Upper lobe of right lung (tissue), 1 donor: ENCODE data around the gene RAB37. TPM values are rescaled to one million over a fixed set of nuclear protein-coding genes. Genes with fewer than 3 reads are reported as not detected.

ENCODE experiments used
- ATAC-seq: fragments of 200-7000 bp; cut with Tn5 transposase; one replicate; pipeline ENCODE4 v1.9.1; 2020; ENCODE audit warnings: mild to moderate bottlenecking, moderate library complexity
- DNase-seq: peaks from one replicate; pipeline ENCODE4 v3.0.0-alpha.2; 2020
- H3K27ac ChIP-seq: fragments of 200-600 bp; one replicate; pipeline ENCODE4 v1.8.0; 2022
- H3K27me3 ChIP-seq: fragments of 200-600 bp; one replicate; pipeline ENCODE4 v1.8.0; 2022; ENCODE audit warnings: mild to moderate bottlenecking
- H3K36me3 ChIP-seq: fragments of 200-600 bp; one replicate; pipeline ENCODE4 v1.8.0; 2022
- H3K4me1 ChIP-seq: fragments of 200-600 bp; one replicate; pipeline ENCODE4 v1.8.0; 2022
- H3K4me3 ChIP-seq: fragments of 200-600 bp; one replicate; pipeline ENCODE4 v1.8.0; 2022; ENCODE audit warnings: mild to moderate bottlenecking
- H3K9me3 ChIP-seq: fragments of 200-600 bp; one replicate; pipeline ENCODE4 v1.8.0; 2022
- intact Hi-C: fragments of 100-400 bp; cut with DNase I; formaldehyde crosslinking; loops from one replicate; pipeline ENCODE4 v1.11.0; 2022
- total RNA-seq: library from RNA; stranded (reverse); fragmentation: NEBNext Ultra II Directional; extraction: Animal tissue kit (Norgen Biotek cat#: 25700); gene quantifications from one replicate; pipeline ENCODE4 v1.2.1, GENCODE V29; 2021
- TF ChIP-seq, protein P1 (sequence below): fragments of 200-600 bp; IDR thresholded peaks from one replicate; pipeline ENCODE4 v1.8.0; 2022; ENCODE audit warnings: antibody characterized with exemption
- donor health status: DM: no; HTN: yes; CAD: no; lungs with severe emphysema.

Gene RAB37
- total RNA-seq, 1 donor from 2014 or later, result 6.8 TPM

DNA sequence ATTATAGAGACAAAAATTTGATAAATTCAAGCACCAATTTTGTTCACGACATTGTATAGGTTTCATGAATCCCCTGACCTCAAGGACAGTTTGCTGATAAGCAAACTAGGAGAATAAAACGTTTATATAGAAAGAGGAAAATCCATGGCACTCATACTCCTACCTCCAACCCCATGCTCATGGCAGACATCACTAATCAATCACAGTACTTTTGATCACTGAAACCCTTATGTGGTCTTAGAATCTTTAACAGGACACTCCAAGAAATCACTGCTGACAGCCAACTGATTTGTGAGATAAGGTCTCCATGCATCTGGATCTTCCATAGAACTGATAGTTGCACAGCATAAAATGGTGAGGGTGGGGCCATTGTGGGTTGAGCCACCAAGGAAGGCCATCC lies 6.7 kb downstream of the RAB37 start:
- Histone ChIP-seq H3K27ac (no peak overlapping the region), H3K4me1 (peaks cover 52% of the 10 kb centered on the region), H3K4me3 (no peak overlapping the region), H3K27me3 (peaks cover 19% of the 10 kb centered on the region), H3K36me3 (no peaks in the 10 kb centered on the region), H3K9me3 (no peaks in the 10 kb centered on the region)
- TF ChIP-seq, protein P1, sequence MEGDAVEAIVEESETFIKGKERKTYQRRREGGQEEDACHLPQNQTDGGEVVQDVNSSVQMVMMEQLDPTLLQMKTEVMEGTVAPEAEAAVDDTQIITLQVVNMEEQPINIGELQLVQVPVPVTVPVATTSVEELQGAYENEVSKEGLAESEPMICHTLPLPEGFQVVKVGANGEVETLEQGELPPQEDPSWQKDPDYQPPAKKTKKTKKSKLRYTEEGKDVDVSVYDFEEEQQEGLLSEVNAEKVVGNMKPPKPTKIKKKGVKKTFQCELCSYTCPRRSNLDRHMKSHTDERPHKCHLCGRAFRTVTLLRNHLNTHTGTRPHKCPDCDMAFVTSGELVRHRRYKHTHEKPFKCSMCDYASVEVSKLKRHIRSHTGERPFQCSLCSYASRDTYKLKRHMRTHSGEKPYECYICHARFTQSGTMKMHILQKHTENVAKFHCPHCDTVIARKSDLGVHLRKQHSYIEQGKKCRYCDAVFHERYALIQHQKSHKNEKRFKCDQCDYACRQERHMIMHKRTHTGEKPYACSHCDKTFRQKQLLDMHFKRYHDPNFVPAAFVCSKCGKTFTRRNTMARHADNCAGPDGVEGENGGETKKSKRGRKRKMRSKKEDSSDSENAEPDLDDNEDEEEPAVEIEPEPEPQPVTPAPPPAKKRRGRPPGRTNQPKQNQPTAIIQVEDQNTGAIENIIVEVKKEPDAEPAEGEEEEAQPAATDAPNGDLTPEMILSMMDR, result no peak
- intact Hi-C loops, result loop anchor here (10.0 kb wide), 1 partner anchor 121 kb away; no protein-coding TSS in a partner anchor
- ATAC-seq (no peak), DNase-seq (no peak)

DNA sequence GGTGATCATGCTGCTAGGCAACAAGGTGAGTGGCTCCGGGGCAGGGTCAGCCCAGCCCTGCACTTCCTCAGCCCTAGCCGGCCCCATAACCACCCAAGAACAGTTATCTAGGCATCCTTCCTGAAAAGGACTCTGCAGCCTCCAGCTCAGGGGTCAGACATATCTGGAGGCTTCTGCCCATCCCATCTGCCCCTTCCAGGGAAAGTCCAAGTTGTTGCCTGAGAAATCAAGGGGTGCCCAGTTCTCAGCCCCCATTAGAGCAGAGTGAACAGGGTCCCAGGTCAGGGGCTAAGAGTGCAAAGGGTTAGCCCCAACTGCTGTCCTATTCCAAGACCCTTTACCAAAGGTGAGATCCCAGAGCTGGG lies 7.3 kb downstream of the RAB37 start:
- TF ChIP-seq, protein P1, result no peak
- no peak overlapping the region for H3K27ac ChIP-seq
- H3K4me1 ChIP-seq, result peaks cover 50% of the 10 kb centered on the region

DNA sequence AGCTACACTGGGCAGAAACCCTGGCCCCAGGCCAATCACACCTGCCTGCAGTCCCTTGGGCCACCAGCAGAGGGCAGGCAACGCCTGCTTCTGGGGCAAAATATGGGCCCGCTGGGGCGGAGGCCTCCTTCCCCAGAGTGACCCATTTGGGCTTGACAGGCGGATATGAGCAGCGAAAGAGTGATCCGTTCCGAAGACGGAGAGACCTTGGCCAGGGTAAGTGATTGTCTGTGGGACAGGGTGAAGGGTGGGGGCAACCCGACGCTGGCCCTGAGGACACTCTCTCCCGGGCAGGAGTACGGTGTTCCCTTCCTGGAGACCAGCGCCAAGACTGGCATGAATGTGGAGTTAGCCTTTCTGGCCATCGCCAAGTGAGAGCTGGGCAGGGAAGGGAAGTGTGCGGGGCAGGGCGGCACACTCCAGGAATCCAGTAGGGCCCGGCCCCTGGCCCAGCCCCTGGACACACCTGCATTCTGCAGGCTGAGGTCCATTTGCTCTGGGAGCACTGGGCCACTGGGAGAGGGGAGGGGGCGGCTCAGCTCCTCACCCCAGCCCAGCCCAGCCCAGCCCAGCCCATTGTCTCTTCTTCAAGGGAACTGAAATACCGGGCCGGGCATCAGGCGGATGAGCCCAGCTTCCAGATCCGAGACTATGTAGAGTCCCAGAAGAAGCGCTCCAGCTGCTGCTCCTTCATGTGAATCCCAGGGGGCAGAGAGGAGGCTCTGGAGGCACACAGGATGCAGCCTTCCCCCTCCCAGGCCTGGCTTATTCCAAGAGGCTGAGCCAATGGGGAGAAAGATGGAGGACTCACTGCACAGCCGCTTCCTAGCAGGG lies 7.9 kb downstream of the RAB37 start:
- intact Hi-C loops, result loop anchor here (10.0 kb wide), 1 partner anchor 120 kb away; no protein-coding TSS in a partner anchor

More for the DNA sequence above, 7.3 kb downstream of the RAB37 start:
- ATAC-seq (no peak), DNase-seq (no peak)
- no peaks in the 10 kb centered on the region for H3K36me3 ChIP-seq
- H3K9me3 ChIP-seq, result no peaks in the 10 kb centered on the region
- H3K4me3 ChIP-seq, result no peak overlapping the region
- peaks cover 13% of the 10 kb centered on the region for H3K27me3 ChIP-seq
- intact Hi-C loops, result loop anchor here (10.0 kb wide), 1 partner anchor 120 kb away; no protein-coding TSS in a partner anchor

DNA sequence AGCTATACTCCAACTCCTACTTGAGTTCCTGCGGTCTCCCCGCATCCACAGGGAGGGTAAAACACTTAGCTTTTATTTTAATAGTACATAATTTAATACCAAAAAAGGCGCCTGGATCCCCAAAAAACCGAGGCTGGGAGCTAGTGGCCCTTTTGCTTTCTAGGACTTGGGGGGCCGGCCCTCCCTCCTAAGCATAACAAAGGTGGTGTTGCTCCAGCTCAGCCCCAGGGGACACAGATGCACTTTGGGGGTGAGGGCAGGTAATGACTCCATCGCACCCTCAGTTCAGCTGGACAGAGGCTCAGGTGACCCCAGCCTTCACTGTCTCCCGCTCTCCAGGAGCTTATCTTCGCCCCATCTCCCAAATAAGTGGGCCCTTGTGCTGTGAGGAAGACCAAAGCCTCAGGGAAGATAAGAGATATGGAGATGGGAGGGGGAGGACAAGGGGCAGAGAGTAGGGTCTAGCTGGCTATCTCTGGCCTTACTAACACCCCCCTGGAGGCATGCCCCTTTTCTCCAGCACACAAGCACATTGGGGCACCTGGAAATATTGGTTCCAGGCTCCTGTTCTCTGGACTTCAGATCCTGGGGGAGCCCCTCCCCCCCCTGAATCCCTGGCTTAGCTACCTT lies 8.6 kb downstream of the RAB37 start:
- peak overlapping the region; percentile 6 for H3K27ac ChIP-seq
- no peaks in the 10 kb centered on the region for H3K36me3 ChIP-seq
- TF ChIP-seq, protein P1, result no peak
- peaks cover 3% of the 10 kb centered on the region for H3K27me3 ChIP-seq
- DNase-seq (no peak), ATAC-seq (no peak)
- intact Hi-C loops, result loop anchor here (10.0 kb wide), 1 partner anchor 119 kb away; no protein-coding TSS in a partner anchor
- peaks cover 57% of the 10 kb centered on the region for H3K4me1 ChIP-seq
- H3K9me3 ChIP-seq, result no peaks in the 10 kb centered on the region
- no peak overlapping the region for H3K4me3 ChIP-seq

More for the DNA sequence above, 7.9 kb downstream of the RAB37 start:
- DNase-seq (peak; percentile 93), ATAC-seq (peak; percentile 73)
- TF ChIP-seq, protein P1, result peak; percentile 100
- H3K4me3 ChIP-seq, result peak overlapping the region; percentile 22
- H3K4me1 ChIP-seq, result peaks cover 53% of the 10 kb centered on the region
- no peaks in the 10 kb centered on the region for H3K9me3 ChIP-seq
- H3K36me3 ChIP-seq, result no peaks in the 10 kb centered on the region
- peaks cover 9% of the 10 kb centered on the region for H3K27me3 ChIP-seq
- H3K27ac ChIP-seq, result no peak overlapping the region

DNA sequence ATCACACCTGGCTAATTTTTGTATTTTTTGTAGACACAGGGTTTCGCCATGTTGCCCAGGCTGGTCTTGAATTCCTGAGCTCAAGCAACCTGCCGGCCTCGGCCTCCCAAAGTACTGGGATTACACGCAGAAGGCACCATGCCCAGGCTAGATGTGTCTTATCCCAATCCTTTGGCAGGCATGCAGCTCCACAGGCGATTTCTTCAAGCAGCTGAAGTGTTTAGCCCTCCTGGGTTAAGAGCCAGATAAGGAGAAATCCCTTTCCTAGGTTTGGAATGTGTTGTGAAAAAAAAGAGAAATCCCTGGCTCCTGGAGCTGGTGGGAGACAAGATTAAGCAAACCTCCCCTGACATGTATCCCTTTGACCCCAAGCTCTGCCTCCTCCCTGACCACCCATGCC lies 9.3 kb downstream of the RAB37 start:
- H3K4me3 ChIP-seq, result no peak overlapping the region
- H3K4me1 ChIP-seq, result peaks cover 60% of the 10 kb centered on the region
- H3K27ac ChIP-seq, result peak overlapping the region; percentile 3
- H3K36me3 ChIP-seq, result no peaks in the 10 kb centered on the region
- DNase-seq (no peak), ATAC-seq (no peak)
- no peaks in the 10 kb centered on the region for H3K27me3 ChIP-seq
- H3K9me3 ChIP-seq, result no peaks in the 10 kb centered on the region
- intact Hi-C loops, result loop anchor here (10.0 kb wide), 1 partner anchor 118 kb away; no protein-coding TSS in a partner anchor
- TF ChIP-seq, protein P1, result no peak
